KMS-11 (cell line): Measurements from ENCODE around the gene SLC2A9.

Experiments used
- H2AFZ ChIP-seq: fragments of 200-600 bp; sonication (generic); 2 replicates; pipeline ENCODE4 v1.6.1; 2016; ENCODE audit warnings: antibody characterized with exemption, mixed run types, low read depth
- H3K27ac ChIP-seq: fragments of 200-600 bp; sonication (generic); 2 replicates; pipeline ENCODE4 v1.6.1; 2016; ENCODE audit warnings: mild to moderate bottlenecking, mixed run types
- H3K27me3 ChIP-seq: fragments of 200-600 bp; sonication (generic); 2 replicates; pipeline ENCODE4 v1.6.1; 2017; ENCODE audit warnings: mild to moderate bottlenecking, low read depth, mixed run types, moderate library complexity; ENCODE audit not compliant: insufficient read depth
- H3K36me3 ChIP-seq: fragments of 200-600 bp; sonication (generic); 2 replicates; pipeline ENCODE4 v1.6.1; 2017; ENCODE audit warnings: mild to moderate bottlenecking, mixed run types; ENCODE audit not compliant: insufficient read depth
- H3K4me1 ChIP-seq: fragments of 200-600 bp; sonication (generic); 2 replicates; pipeline ENCODE4 v1.6.1; 2016; ENCODE audit warnings: mild to moderate bottlenecking, low read depth, mixed run types; ENCODE audit not compliant: poor library complexity, severe bottlenecking
- H3K4me2 ChIP-seq: fragments of 200-600 bp; sonication (generic); 2 replicates; pipeline ENCODE4 v1.7.0; 2016; ENCODE audit warnings: mild to moderate bottlenecking, mixed run types
- H3K4me3 ChIP-seq: fragments of 200-600 bp; sonication (generic); IDR thresholded peaks from 2 replicates; pipeline ENCODE4 v1.6.1; 2017; ENCODE audit warnings: low read depth, low read length, mixed read lengths; ENCODE audit not compliant: insufficient read depth
- H3K79me2 ChIP-seq: fragments of 200-600 bp; sonication (generic); 2 replicates; pipeline ENCODE4 v1.6.1; 2016; ENCODE audit warnings: low read depth, mixed run types; ENCODE audit not compliant: insufficient read depth
- H3K9ac ChIP-seq: fragments of 200-600 bp; sonication (generic); 2 replicates; pipeline ENCODE4 v1.6.1; 2016; ENCODE audit warnings: mild to moderate bottlenecking, mixed run types
- H4K20me1 ChIP-seq: fragments of 200-600 bp; sonication (generic); 2 replicates; pipeline ENCODE4 v1.6.1; 2016; ENCODE audit warnings: mild to moderate bottlenecking, mixed run types; ENCODE audit not compliant: insufficient read depth
- TF ChIP-seq, protein P1 (sequence below): fragments of 200-600 bp; sonication (generic); conservative IDR thresholded peaks from 2 replicates; pipeline ENCODE4 v1.6.1; 2017; ENCODE audit warnings: low read depth, mild to moderate bottlenecking, antibody characterized with exemption, low read length, moderate library complexity, mixed read lengths

Gene SLC2A9

GRCh38 chr4:9925750-9926439 is 95.4 kb downstream of the SLC2A9 start:
- no peaks in the 10 kb centered on the region for H3K36me3 ChIP-seq
- H2AFZ ChIP-seq: no peak overlapping the region
- H4K20me1 ChIP-seq: no peaks in the 10 kb centered on the region
- no peaks in the 10 kb centered on the region for H3K4me1 ChIP-seq
- TF ChIP-seq, protein P1, sequence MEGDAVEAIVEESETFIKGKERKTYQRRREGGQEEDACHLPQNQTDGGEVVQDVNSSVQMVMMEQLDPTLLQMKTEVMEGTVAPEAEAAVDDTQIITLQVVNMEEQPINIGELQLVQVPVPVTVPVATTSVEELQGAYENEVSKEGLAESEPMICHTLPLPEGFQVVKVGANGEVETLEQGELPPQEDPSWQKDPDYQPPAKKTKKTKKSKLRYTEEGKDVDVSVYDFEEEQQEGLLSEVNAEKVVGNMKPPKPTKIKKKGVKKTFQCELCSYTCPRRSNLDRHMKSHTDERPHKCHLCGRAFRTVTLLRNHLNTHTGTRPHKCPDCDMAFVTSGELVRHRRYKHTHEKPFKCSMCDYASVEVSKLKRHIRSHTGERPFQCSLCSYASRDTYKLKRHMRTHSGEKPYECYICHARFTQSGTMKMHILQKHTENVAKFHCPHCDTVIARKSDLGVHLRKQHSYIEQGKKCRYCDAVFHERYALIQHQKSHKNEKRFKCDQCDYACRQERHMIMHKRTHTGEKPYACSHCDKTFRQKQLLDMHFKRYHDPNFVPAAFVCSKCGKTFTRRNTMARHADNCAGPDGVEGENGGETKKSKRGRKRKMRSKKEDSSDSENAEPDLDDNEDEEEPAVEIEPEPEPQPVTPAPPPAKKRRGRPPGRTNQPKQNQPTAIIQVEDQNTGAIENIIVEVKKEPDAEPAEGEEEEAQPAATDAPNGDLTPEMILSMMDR: no peak
- H3K9ac ChIP-seq: no peak overlapping the region
- no peak overlapping the region for H3K4me2 ChIP-seq
- H3K79me2 ChIP-seq: no peaks in the 10 kb centered on the region
- no peak overlapping the region for H3K4me3 ChIP-seq
- no peaks in the 10 kb centered on the region for H3K27me3 ChIP-seq
- no peak overlapping the region for H3K27ac ChIP-seq

GRCh38 chr4:9924750-9925149 is 96.5 kb downstream of the SLC2A9 start:
- Histone ChIP-seq H3K4me1 (no peaks in the 10 kb centered on the region), H2AFZ (no peak overlapping the region), H3K36me3 (no peaks in the 10 kb centered on the region), H3K27ac (no peak overlapping the region), H3K4me3 (no peak overlapping the region), H3K27me3 (no peaks in the 10 kb centered on the region), H3K4me2 (no peak overlapping the region), H3K9ac (no peak overlapping the region), H3K79me2 (no peaks in the 10 kb centered on the region), H4K20me1 (no peaks in the 10 kb centered on the region)
- TF ChIP-seq, protein P1: no peak

GRCh38 chr4:9923195-9923812 is 98.0 kb downstream of the SLC2A9 start:
- Histone ChIP-seq H2AFZ (no peak overlapping the region), H3K4me1 (no peaks in the 10 kb centered on the region), H3K79me2 (no peaks in the 10 kb centered on the region), H3K27me3 (no peaks in the 10 kb centered on the region), H3K9ac (no peak overlapping the region), H3K27ac (no peak overlapping the region), H3K4me3 (no peak overlapping the region), H3K36me3 (no peaks in the 10 kb centered on the region), H4K20me1 (no peaks in the 10 kb centered on the region), H3K4me2 (no peak overlapping the region)
- TF ChIP-seq, protein P1: no peak

DNA sequence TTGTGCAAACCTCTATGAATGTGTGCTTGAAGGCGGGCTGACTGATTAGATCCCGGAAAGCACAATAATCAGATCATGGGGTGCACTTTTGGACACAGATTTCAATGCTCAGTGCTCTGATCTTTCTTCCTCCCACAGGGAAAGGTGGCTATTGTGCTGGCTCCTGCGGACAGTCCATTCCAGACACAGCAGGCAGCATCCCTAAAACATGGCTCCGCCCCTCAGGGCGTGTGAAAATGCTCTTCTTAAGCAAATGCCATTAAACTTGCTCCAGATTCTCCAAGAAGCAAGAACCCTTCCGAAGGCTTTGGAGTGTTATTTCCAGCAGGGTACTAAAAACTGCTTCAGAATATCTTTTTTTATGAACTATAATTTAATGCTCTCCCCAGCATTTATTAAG is 100.0 kb downstream of the SLC2A9 start:
- no peaks in the 10 kb centered on the region for H3K27me3 ChIP-seq
- H3K4me1 ChIP-seq: no peaks in the 10 kb centered on the region
- H4K20me1 ChIP-seq: no peaks in the 10 kb centered on the region
- H3K36me3 ChIP-seq: no peaks in the 10 kb centered on the region
- H3K79me2 ChIP-seq: no peaks in the 10 kb centered on the region
- H3K4me2 ChIP-seq: no peak overlapping the region
- TF ChIP-seq, protein P1: no peak
- H3K9ac ChIP-seq: no peak overlapping the region
- no peak overlapping the region for H3K4me3 ChIP-seq
- H3K27ac ChIP-seq: no peak overlapping the region
- no peak overlapping the region for H2AFZ ChIP-seq
